ENCODE data around the gene DYNLT2B.
A peak's percentile ranks its signal among the peaks of the same experiment; 100 is the strongest.
"Not testable (repeated sequence)": the region's sequence is repeated elsewhere in the genome, so short reads cannot be mapped to it uniquely, and the experiment has no call there.

DYNLT2B gene

DNA sequence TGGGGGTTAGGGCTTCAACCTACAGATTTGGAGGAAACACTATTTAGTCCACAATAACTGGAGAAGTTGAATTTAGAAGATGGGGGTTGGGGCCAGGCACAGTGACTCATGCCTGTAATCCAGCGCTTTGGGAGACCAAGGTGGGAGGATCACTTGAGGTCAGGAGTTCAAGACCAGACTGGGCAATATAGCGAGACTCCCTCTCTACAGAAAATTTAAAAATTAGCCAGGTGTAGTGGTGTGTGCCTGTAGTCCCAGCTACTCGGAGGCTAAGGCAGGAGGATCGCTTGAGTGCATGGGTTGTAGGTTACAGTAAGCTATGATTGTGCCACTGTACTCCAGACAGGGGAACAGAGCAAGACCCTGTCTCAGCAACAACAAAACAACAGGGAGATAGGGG is 5.0 kb upstream of the DYNLT2B start:
- TF ChIP-seq, protein P1, sequence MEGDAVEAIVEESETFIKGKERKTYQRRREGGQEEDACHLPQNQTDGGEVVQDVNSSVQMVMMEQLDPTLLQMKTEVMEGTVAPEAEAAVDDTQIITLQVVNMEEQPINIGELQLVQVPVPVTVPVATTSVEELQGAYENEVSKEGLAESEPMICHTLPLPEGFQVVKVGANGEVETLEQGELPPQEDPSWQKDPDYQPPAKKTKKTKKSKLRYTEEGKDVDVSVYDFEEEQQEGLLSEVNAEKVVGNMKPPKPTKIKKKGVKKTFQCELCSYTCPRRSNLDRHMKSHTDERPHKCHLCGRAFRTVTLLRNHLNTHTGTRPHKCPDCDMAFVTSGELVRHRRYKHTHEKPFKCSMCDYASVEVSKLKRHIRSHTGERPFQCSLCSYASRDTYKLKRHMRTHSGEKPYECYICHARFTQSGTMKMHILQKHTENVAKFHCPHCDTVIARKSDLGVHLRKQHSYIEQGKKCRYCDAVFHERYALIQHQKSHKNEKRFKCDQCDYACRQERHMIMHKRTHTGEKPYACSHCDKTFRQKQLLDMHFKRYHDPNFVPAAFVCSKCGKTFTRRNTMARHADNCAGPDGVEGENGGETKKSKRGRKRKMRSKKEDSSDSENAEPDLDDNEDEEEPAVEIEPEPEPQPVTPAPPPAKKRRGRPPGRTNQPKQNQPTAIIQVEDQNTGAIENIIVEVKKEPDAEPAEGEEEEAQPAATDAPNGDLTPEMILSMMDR (IDR thresholded peaks at IDR 0.05; ENCODE audit: low read depth, low read length), result no peak
- DNase-seq, result no peak
- H3K36me3 ChIP-seq, result no peaks in the 10 kb centered on the region
- H3K27me3 ChIP-seq (ENCODE audit: insufficient read depth, low read depth, severe bottlenecking), result no peaks in the 10 kb centered on the region
- H3K4me3 ChIP-seq (ENCODE audit: low read depth, low read length), result no peak overlapping the region
- no peak overlapping the region for H3K27ac ChIP-seq
- H3K9me3 ChIP-seq (ENCODE audit: severe bottlenecking), result no peaks in the 10 kb centered on the region

DNA sequence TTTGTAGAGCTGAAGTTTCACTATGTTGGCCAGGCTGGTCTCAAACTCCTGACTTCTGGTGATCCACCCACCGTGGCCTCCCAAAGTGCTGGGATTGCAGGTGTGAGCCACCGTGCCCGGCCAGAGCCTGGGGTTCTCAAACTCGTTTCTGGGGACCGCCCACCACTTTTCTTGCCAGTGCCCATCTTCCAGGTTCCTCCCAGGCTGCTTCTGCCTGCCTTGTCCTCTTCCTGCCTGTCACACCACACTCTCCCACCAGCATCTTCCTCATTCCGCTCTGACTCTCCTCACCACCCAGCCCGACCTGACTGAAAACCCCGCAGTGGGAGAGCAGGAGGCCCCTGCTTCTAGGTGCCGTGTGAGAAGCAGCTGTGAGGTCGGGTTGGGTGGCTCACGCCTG is 3.1 kb upstream of the DYNLT2B start:
- no peaks in the 10 kb centered on the region for H3K27me3 ChIP-seq (ENCODE audit: insufficient read depth, low read depth, severe bottlenecking)
- TF ChIP-seq, protein P1 (IDR thresholded peaks at IDR 0.05; ENCODE audit: low read depth, low read length), result no peak
- H3K9me3 ChIP-seq (ENCODE audit: severe bottlenecking), result no peaks in the 10 kb centered on the region
- H3K36me3 ChIP-seq, result no peaks in the 10 kb centered on the region
- H3K27ac ChIP-seq, result no peak overlapping the region
- H3K4me3 ChIP-seq (ENCODE audit: low read depth, low read length), result no peak overlapping the region
- DNase-seq, result no peak

DNA sequence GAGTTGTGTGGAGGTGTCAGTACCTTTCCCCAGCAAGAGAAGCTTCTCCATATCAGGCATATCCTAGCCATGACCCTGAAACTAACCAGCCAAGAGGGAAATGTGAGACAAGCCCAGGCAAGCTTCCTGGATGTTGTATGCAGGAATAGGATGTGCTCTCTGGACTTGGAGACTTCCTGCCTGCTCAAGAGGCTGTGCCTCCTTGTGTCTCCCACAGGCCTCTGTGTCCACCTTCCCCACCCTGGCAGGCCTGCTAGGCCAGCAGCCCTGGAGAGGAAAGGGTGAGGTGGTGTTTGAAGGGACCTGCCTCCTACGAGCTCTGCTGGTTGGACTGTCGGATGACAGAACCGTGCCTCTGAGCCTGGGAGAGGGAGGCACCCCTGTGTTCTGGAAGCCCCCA is 2.1 kb upstream of the DYNLT2B start:
- TF ChIP-seq, protein P1 (IDR thresholded peaks at IDR 0.05; ENCODE audit: low read depth, low read length), result no peak
- Histone ChIP-seq H3K27me3 (ENCODE audit: insufficient read depth, low read depth, severe bottlenecking) (no peaks in the 10 kb centered on the region), H3K4me3 (ENCODE audit: low read depth, low read length) (no peak overlapping the region), H3K27ac (no peak overlapping the region), H3K9me3 (ENCODE audit: severe bottlenecking) (no peaks in the 10 kb centered on the region), H3K36me3 (no peaks in the 10 kb centered on the region)
- DNase-seq, result no peak

DNA sequence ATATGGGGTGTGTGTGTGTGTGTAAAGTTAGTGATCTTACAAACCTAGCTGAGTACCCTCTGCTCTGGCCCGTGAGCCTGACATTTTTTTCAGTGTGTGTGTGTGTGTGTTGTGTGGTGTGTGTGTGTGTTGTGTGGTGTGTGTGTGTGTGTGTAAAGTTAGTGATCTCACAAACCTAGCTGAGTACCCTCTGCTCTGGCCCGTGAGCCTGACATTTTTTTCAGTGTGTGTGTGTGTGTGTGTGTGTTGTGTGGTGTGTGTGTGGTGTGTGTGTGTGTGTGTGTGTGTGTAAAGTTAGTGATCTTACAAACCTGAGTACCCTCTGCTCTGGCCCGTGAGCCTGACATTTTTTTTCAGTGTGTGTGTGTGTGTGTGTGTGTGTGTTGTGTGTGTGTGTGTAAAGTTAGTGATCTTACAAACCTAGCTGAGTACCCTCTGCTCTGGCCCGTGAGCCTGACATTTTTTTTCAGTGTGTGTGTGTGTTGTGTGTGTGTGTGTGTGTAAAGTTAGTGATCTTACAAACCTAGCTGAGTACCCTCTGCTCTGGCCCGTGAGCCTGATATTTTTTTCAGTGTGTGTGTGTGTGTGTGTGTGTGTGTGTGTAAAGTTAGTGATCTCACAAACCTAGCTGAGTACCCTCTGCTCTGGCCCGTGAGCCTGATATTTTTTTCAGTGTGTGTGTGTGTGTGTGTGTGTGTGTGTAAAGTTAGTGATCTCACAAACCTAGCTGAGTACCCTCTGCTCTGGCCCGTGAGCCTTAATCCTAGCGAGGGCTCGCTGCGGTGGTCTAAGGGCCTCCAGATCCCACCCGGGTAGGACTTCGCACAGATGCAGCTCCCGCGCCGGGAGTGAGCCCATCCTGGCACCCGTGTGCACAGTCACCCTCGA is 997 bp downstream of the DYNLT2B start:
- Histone ChIP-seq H3K4me3 (ENCODE audit: low read depth, low read length) (peak overlapping the region; percentile 63), H3K27ac (peak overlapping the region; percentile 94)
- not testable (repeated sequence) for H3K9me3 ChIP-seq (ENCODE audit: severe bottlenecking); DNase-seq; H3K27me3 ChIP-seq (ENCODE audit: insufficient read depth, low read depth, severe bottlenecking); H3K36me3 ChIP-seq

DNA sequence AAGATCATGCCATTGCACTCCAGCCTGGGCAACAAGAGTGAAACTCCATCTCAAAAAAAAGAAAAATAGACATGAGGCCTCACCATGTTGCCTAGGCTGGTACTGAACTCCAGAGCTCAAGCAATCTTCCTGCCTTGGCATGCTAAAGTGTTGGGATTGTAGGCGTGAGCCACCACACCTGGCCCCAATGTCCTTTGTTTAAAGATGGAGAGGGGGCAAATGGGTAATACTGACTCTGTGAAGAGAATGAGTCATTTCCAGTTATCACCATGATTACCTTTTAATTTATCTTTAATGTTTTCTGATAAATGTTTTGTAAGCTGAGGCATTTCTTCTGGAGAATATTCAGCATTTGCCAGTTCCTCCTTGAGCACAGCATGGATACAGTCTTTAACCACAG is 2.2 kb downstream of the DYNLT2B start:
- Histone ChIP-seq H3K27ac (no peak overlapping the region), H3K27me3 (ENCODE audit: insufficient read depth, low read depth, severe bottlenecking) (no peaks in the 10 kb centered on the region), H3K9me3 (ENCODE audit: severe bottlenecking) (no peaks in the 10 kb centered on the region), H3K4me3 (ENCODE audit: low read depth, low read length) (no peak overlapping the region), H3K36me3 (no peaks in the 10 kb centered on the region)
- TF ChIP-seq, protein P1 (IDR thresholded peaks at IDR 0.05; ENCODE audit: low read depth, low read length), result no peak
- no peak for DNase-seq

DNA sequence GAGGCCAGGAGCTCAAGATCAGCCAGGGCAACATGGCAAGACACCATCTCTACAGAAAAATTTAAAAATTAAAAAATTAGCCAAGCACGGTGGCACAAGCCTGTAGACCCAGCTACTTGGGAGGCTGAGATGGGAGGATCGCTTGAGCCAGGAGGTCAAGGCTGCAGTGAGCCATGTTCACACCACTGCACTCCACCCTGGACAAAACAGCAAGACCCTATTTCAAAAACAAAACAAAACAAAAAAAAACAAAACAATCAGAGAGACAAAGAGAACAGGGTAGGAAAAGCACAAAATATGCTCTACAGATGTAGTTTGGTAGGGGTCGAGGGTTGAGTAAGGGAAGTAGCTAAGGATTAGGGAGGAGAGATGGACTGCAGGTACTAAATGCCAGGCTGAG is 3.4 kb downstream of the DYNLT2B start:
- Histone ChIP-seq H3K36me3 (no peaks in the 10 kb centered on the region), H3K27me3 (ENCODE audit: insufficient read depth, low read depth, severe bottlenecking) (no peaks in the 10 kb centered on the region), H3K27ac (no peak overlapping the region)

DNA sequence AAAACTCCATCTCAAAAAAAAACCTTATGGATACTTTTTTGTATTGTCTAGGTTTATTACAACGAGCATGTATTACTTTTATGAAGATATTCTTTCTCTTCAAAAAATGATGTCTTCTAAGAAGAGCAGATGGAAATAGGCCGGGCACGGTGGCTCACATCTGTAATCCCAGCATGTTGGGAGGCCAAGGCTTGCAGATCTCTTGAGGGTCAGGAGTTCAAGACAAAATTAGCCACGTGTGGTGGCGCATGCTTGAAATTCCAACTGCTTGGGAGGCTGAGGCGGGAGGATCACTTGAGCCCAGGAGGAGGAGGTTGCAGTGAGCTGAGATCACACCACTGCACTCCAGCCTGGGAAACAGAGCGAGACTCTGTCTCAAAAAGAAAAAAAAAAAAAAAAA is 4.0 kb downstream of the DYNLT2B start:
- not testable (repeated sequence) for DNase-seq; H3K27ac ChIP-seq; H3K27me3 ChIP-seq (ENCODE audit: insufficient read depth, low read depth, severe bottlenecking); H3K36me3 ChIP-seq; H3K4me3 ChIP-seq (ENCODE audit: low read depth, low read length); H3K9me3 ChIP-seq (ENCODE audit: severe bottlenecking)

More for the DNA sequence above, 3.4 kb downstream of the DYNLT2B start:
- DNase-seq, result no peak
- TF ChIP-seq, protein P1 (IDR thresholded peaks at IDR 0.05; ENCODE audit: low read depth, low read length), result no peak
- Histone ChIP-seq H3K9me3 (ENCODE audit: severe bottlenecking) (no peaks in the 10 kb centered on the region), H3K4me3 (ENCODE audit: low read depth, low read length) (no peak overlapping the region)

DNA sequence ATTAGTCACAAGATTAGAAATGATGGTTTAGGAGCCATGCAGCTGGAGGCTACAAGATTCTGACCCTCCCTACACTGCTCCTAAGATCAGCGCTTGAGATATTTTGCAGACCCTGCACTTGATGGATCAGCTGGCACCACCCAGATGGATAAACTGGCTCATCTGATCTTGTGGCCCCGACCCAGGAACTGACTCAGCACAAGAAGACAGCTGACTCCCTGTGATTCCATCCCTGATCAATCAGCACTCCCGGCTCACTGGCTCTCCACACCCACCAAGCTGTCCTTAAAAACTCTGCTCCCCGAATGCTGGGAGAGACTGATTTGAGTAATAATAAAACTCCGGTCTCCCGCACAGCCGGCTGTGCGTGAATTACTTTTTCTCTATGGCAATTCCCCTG is 15.1 kb downstream of the DYNLT2B start:
- H3K27ac ChIP-seq; H3K36me3 ChIP-seq; H3K9me3 ChIP-seq (ENCODE audit: severe bottlenecking); H3K27me3 ChIP-seq (ENCODE audit: insufficient read depth, low read depth, severe bottlenecking); H3K4me3 ChIP-seq (ENCODE audit: low read depth, low read length); DNase-seq: not testable (repeated sequence)

DNA sequence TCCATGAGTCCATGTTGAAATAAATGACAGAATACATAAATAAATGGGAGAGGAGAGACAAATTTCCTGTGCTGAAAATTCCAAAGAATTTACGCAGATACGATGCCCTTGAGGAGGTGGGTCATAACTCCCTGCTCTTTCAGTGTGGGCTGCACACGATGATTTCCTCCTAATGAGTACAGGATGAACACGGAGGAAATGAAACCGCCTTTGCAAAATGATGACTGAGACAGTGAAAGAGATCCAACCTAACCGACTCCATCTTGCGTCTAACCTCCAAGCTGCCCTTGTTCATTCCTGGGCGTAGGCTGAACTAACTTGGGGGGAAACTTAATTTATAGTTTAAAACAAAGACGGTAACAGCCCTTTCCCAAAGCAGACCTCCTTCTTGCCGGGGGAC is 15.5 kb downstream of the DYNLT2B start:
- H3K9me3 ChIP-seq (ENCODE audit: severe bottlenecking); H3K27ac ChIP-seq; H3K36me3 ChIP-seq; H3K4me3 ChIP-seq (ENCODE audit: low read depth, low read length); H3K27me3 ChIP-seq (ENCODE audit: insufficient read depth, low read depth, severe bottlenecking); DNase-seq: not testable (repeated sequence)

All from WERI-Rb-1 (cell line).